ENCODE results near the gene CATSPERD. TPM values are rescaled to one million over a fixed set of nuclear protein-coding genes. Genes with fewer than 3 reads are reported as not detected.

CATSPERD gene
- total RNA-seq, 4 donors from 2014 or later: 0.27 to 0.47 TPM; not detected in 2

DNA sequence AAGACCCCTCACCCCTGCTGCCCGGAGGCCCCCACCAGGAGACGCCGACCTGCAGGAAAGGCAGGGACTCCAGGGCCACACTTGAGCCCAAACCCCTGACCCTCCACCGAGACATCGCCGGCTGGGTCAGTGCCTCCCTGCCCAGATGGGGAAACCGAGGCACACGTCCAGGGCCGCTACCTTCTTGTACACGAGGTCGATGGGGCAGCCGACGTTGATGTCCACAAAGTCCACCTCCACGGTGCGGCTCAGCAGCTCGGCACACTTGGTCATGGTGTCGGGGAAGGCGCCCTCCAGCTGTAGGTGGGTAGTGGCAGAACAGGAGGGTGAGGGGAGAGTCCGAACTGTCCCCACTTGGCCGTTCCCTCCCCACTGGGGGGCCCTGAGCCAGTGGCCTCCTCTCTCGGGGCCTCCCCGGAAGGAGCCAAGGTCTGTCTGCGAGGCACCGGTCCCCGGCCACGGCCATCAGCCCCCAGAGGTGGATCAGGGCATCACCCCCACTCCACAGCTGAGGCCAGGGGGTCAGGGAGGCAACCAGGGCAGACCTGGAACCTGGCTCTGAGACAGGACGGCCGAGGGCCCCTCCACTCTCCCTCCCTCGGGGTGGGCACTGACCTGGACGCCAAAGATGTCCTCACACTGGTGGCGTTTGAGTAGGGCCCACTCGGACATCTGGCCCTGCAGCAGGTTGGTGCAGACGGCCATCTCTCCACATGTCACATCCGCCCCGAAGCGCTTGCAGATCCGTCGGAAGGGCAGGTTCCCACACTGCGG is 67.2 kb downstream of the CATSPERD start:
- H3K4me3 ChIP-seq: no peak overlapping the region
- H3K27ac ChIP-seq: no peak overlapping the region
- H3K36me3 ChIP-seq: peaks cover 0 to 75% of the 10 kb centered on the region in 2 donors
- ATAC-seq: no peak
- no peaks in the 10 kb centered on the region for H3K27me3 ChIP-seq
- H3K9me3 ChIP-seq: no peaks in the 10 kb centered on the region
- TF ChIP-seq POLR2AphosphoS5 (IDR thresholded peaks at IDR 0.05): no peak
- no peak for TF ChIP-seq POLR2A (IDR thresholded peaks at IDR 0.05)
- no peak for TF ChIP-seq EP300 (IDR thresholded peaks at IDR 0.05)
- TF ChIP-seq, protein P1, sequence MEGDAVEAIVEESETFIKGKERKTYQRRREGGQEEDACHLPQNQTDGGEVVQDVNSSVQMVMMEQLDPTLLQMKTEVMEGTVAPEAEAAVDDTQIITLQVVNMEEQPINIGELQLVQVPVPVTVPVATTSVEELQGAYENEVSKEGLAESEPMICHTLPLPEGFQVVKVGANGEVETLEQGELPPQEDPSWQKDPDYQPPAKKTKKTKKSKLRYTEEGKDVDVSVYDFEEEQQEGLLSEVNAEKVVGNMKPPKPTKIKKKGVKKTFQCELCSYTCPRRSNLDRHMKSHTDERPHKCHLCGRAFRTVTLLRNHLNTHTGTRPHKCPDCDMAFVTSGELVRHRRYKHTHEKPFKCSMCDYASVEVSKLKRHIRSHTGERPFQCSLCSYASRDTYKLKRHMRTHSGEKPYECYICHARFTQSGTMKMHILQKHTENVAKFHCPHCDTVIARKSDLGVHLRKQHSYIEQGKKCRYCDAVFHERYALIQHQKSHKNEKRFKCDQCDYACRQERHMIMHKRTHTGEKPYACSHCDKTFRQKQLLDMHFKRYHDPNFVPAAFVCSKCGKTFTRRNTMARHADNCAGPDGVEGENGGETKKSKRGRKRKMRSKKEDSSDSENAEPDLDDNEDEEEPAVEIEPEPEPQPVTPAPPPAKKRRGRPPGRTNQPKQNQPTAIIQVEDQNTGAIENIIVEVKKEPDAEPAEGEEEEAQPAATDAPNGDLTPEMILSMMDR (IDR thresholded peaks at IDR 0.05): no peak
- 60% methylated on average over 1 of the region's 39 CpGs; no CpG with 5 or more reads in 1 of the 2 donors for WGBS, 2 donors (ENCODE audit: low coverage in 1 of 2)
- peaks cover 0 to 10% (median 6%) of the 10 kb centered on the region in 3 donors for H3K4me1 ChIP-seq

DNA sequence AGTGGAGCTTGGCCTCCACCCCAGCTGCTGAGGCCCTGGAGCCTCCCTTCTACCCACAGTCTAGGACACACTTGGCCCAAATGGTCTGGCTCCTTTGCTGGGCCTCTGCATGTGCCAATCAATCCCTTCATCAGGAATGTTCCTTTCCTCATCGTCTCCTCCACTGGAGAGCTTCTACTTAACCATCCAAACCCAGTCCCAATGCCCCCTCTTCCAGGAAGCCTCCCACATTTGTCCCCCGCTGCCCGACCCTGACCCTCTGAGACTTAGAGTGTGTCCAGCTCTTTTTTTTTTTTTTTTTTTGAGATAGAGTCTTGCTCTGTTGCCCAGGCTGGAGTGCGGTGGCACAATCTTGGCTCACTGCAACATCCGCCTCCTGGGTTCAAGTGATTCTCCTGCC is 68.0 kb downstream of the CATSPERD start:
- ATAC-seq: no peak
- Histone ChIP-seq H3K4me1 (peaks cover 0 to 10% (median 6%) of the 10 kb centered on the region in 3 donors), H3K4me3 (no peak overlapping the region), H3K36me3 (peaks cover 0 to 67% of the 10 kb centered on the region in 2 donors), H3K9me3 (no peaks in the 10 kb centered on the region), H3K27ac (no peak overlapping the region), H3K27me3 (no peaks in the 10 kb centered on the region)
- TF ChIP-seq EP300 (IDR thresholded peaks at IDR 0.05) (no peak), POLR2A (IDR thresholded peaks at IDR 0.05) (no peak), POLR2AphosphoS5 (IDR thresholded peaks at IDR 0.05) (no peak)
- TF ChIP-seq, protein P1 (IDR thresholded peaks at IDR 0.05): no peak
- whole genome bisulfite sequencing, 2 donors (ENCODE audit: low coverage in 1 of 2): 83 to 97% methylated on average over 1 to 3 of the region's 5 CpGs

DNA sequence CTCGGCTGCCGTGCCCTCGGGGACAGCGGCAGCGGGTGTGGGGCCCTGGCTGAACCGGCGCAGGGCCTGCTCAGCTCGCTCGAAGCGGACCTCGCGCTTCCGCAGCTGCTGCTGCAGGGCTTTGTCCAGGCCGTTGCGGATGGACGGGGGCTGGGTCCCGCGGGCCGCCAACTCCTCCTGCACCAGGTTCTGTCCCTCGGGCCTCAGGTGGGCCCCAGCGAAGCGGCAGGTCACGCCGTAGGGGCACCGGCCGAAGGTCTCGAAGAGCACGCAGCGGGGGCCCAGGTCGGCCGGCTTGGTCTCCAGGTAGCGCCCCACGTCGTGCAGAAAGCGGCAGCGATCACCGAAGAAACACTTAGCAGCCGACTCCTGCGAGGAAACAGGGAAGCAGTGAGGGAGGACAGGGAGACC is 68.9 kb downstream of the CATSPERD start:
- ATAC-seq: no peak
- no peak overlapping the region for H3K27ac ChIP-seq
- WGBS, 2 donors (ENCODE audit: low coverage in 1 of 2): no CpG with 5 or more reads among the region's 39 CpGs
- no peak for TF ChIP-seq POLR2AphosphoS5 (IDR thresholded peaks at IDR 0.05)
- TF ChIP-seq, protein P1 (IDR thresholded peaks at IDR 0.05): no peak
- no peak for TF ChIP-seq EP300 (IDR thresholded peaks at IDR 0.05)
- no peak for TF ChIP-seq POLR2A (IDR thresholded peaks at IDR 0.05)
- no peaks in the 10 kb centered on the region for H3K27me3 ChIP-seq
- no peak overlapping the region for H3K4me3 ChIP-seq
- peaks cover 0 to 57% of the 10 kb centered on the region in 2 donors for H3K36me3 ChIP-seq
- H3K9me3 ChIP-seq: no peaks in the 10 kb centered on the region
- H3K4me1 ChIP-seq: peaks cover 0 to 10% (median 6%) of the 10 kb centered on the region in 3 donors

DNA sequence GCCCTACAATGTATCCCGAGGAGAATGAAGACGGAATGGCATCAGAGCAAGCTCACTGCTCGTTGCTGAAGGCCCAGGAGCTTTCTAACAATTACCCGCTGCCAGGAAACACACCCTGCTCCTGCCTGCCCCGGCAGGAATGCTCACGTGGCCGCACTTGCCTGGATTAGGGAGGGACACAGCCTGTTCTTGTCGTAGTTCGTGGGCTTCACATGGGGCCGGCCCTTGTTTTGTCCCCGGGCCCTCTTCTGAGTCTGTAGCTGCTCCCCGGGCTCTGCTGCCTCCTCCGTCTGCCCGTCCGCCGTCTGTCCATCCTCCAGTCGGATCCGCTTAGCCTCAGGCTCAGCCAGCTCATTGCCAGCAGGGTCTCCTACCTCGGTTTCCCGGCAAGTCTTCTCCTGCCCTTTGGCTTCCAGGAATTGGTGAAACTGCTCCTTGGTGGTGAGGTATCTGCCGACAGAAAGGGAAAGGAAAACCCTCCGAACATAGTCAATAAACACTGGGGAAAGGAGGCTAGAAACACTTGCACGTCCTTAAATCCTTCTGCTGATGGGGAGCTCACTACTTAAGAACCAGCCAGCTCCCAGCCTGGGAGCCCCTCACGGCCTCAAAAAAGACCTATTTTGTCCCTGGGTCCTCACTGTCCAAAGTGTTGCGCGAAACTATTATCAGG is 69.6 kb downstream of the CATSPERD start:
- no peak for TF ChIP-seq EP300 (IDR thresholded peaks at IDR 0.05)
- H3K9me3 ChIP-seq: no peaks in the 10 kb centered on the region
- ATAC-seq: no peak
- peaks cover 0 to 10% (median 6%) of the 10 kb centered on the region in 3 donors for H3K4me1 ChIP-seq
- no peaks in the 10 kb centered on the region for H3K27me3 ChIP-seq
- H3K36me3 ChIP-seq: peaks cover 0 to 51% of the 10 kb centered on the region in 2 donors
- 60 to 76% methylated on average over 4 to 23 of the region's 26 CpGs for WGBS, 2 donors (ENCODE audit: low coverage in 1 of 2)
- H3K27ac ChIP-seq: peak overlapping the region; percentile 2 to 100 (median 96)
- peak overlapping the region; percentile 77 to 80 for H3K4me3 ChIP-seq

DNA sequence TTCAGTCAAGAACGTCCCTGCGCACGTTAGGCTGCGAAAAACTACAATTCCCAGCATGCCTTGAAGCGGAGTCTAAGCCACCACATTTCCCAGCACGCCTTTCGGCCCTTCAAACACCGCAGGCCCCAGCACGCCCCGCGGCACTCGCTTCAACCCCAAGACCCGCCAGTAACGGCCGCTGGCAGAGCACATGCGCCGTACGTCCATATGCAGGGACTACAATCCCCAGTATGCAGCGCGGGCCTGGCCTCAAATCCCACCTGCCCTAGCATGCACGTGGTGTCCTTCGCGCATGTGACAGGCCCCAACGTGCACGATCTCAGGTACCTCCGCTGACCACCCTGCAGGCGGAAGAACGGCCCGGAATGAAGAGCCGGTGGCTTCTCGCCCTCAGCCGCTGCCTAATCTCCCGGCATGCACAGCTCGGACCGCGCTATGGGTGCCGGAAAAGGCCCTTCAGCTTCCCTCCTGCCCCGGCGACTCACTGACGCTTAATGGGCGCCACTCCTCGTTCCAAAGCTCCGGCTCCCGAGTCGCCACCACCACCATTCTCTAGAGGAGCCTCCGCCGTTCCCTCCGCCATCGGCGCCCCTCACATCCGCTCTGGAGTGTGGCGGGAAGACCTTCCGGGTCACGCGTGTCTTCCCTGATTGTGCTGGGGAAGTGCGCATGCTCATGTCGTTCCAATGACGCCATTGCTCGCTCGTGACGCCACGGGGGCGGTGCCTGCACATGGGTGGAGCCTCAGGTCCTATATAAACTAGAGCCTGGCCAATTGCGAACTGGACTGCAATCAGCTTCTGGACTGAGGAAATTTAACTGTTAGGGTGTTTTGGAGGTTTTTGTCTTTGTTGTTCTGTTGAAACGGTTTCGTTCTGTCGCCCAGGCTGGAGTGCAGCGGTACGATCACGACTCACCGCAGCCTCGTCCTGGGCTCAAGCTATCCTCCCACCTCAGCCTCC is 70.4 kb downstream of the CATSPERD start, which contains the start of gene DUS3L:
TSS of gene DUS3L (minus strand) at position 605 of the 962 bp plus-strand sequence. CDS start at position 583, 22 bp downstream.
- H3K27ac ChIP-seq: peak within 1 kb of the TSS; percentile 95 to 100 (median 96)
- H3K4me1 ChIP-seq: peaks cover 0 to 10% (median 6%) of the 10 kb centered on the region in 3 donors
- H3K4me3 ChIP-seq: peak within 1 kb of the TSS; percentile 77 to 80
- H3K9me3 ChIP-seq: no peaks in the 10 kb centered on the region
- TF ChIP-seq EP300 (IDR thresholded peaks at IDR 0.05): no peak
- TF ChIP-seq POLR2A (IDR thresholded peaks at IDR 0.05): peak; percentile 77 to 83
- TF ChIP-seq, protein P1 (IDR thresholded peaks at IDR 0.05): no peak
- peak; percentile 93 for TF ChIP-seq POLR2AphosphoS5 (IDR thresholded peaks at IDR 0.05)
- WGBS, 2 donors (ENCODE audit: low coverage in 1 of 2): 7 to 45% methylated on average over 8 to 11 of the region's 72 CpGs
- peaks cover 0 to 43% of the 10 kb centered on the region in 2 donors for H3K36me3 ChIP-seq
- peak; percentile 97 for ATAC-seq
- no peaks in the 10 kb centered on the region for H3K27me3 ChIP-seq

Measured in gastroesophageal sphincter (tissue), 4 donors.